Measurements from ENCODE around the gene FN1.

Gene FN1

DNA sequence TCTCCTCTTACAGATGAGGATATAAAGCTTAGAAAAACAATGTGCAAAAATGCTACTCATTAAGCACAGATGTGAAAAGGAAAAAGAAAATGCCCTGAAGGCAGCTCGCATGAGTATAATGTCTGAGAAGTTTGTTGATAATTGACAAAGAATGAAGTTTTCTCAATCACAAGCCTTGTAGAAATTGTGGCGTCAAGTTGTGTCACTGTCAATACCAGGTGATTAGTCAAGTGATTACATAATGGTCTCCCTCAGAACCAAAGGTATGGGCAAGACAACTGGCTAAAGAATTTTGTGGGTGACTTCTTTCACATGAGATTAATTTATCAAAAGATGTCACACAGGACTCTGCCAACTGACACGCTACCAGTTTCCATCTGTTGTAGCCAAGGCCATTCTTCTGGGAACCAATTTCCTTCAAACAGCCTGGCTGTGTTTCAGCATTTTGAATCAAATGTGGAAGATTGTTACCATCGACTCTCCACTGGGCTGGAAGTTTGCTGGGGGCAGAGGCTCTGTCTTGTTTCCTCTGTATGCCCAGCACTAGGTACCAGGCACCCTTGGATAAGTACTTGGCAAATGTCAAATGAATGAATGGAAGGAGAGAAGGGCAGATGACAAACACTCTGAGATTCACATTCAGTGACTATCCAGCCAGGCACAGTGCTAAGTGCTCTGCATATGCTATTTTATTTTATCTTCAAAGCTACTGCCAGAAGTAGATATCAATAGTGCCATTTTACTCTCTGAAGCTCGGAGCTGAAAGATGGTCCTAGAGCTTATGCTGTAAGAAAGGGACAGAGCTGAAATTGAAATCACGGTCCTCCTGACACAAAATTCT is 5.9 kb upstream of the FN1 start:
- DNase-seq, result no peak

DNA sequence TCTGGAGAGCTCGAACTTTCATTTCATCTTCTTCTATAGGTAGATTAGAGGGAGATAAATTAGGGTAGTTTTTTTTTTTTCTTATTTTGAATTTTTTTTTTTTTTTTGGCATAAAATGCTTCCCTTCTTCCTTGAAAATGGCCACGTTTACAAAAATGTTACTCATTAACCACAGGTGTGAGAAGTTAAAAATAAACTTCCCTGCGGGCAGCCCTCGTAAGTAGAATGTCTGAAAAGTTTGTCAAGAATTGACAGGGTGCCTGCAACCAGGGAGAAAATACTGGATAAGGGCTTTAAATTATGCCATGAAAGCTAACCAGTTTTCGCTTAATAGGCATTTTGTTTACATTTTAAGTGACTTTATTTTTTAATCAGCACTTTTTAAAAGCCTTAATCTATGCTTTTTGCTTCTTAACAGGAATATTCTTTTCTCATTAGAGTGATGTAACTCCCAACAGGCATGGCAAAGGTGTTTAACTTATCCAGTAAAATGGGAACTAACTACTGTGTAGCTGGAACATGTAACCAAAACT is 4.2 kb upstream of the FN1 start:
- DNase-seq, result no peak

- DNase-seq, result no peak
Measured at GRCh38 chr2:215439404-215439803, 3.5 kb upstream of the FN1 start.

GRCh38 chr2:215437614-215438013 is 1.7 kb upstream of the FN1 start:
- DNase-seq, result no peak

DNA sequence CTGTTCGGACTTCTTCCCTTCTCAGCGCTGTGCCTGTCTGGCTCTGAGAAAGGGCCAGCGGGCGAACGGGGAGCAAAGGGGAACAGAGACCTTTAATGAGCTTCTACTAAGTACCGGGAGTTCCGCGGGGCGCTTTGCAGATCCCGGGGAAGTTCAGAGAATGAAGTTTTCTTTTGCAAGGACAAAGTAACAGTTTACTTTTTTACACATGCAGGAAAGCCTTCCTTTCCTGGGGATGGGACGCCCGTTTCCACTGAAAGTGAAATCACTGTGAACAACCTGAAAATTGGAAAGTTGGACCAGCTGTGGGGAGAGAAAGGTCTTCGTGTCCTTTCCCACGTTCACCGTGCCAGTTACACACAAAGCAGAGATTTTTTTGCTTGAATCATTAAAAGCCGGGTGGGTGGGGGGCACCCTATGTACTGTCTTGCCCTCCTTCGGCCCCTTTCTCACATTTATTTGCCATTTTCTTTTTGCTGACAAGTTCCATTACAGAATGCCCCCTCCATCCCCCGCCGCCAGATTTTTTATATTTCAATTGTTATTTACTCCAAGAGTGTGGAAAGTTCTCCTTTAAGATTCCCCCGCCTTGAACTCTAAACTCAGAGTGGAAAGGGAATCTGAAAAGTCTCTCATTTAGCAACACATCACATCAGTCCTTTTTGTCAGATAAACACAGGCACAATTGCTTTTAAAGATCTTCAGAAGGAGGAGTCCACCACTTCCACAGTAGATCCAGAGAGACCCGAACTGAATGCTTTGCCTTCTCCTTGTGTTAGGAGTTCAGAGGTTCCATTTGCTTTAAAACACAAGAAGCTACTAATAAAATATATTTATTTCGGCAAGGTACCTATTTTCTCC is 1.1 kb upstream of the FN1 start:
- no peak for DNase-seq

DNA sequence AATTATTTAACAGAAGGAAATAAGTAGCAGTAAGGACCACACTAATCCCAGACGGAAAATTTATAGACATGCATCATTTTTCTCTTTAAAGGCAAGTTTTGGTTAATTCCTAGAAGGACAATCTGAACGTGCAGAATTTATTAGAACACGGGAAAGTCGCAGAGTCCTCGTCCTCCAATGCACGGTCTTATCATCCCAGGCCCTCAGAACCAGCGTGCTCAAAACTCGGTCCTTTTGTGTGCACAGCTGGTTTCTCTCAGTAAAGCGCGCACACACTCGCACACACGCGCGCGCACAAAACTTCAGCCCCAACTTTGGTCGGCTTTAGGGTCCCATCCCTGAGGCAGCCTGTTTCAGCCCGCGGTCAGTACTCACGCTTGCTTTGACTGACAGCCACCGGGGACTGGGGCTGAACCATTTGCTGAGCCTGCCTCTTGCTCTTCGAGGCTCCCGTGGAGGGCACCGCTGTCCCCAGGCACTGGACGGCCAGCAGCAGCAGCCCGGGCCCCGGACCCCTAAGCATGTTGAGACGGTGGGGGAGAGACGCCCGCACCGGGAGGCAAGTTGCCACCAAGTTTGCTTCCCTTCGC is 493 bp downstream of the FN1 start:
- DNase-seq, result no peak

DNA sequence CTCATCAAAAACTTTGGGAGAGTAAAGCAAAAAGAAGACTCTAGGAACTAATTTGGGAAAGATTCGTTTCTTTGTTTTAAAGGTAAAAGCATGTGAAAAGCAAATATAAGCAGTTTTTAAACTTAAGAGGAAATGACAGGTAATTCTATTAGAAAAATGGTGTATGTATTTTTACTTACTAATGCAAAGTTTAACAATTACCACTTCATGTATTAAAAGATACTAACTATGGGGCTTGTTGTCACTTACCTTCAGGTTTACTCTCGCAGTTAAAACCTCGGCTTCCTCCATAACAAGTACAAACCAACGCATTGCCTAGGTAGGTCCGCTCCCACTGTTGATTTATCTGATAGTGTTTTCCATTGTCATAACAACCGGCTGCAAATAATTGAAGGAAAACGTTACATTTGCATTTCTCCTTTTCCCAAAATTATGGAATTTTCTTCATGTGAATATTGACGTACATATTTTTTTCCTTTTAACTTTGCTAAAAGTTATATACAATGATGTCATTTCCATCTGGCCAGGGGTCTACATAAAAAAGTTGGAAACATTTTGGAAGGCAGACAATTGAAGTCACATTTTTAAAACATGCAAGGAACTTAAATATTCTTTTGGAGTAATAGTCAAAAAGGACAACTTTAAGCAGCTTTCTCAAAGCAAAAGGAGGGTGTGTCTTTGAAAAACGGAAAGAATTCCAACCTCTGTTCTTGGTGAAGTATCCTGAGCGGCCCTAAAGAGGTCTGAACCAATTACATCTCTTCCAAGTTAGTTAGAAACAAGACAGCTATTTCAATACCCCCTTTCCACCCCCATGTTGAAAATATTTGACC is 1.2 kb downstream of the FN1 start:
- no peak for DNase-seq

DNA sequence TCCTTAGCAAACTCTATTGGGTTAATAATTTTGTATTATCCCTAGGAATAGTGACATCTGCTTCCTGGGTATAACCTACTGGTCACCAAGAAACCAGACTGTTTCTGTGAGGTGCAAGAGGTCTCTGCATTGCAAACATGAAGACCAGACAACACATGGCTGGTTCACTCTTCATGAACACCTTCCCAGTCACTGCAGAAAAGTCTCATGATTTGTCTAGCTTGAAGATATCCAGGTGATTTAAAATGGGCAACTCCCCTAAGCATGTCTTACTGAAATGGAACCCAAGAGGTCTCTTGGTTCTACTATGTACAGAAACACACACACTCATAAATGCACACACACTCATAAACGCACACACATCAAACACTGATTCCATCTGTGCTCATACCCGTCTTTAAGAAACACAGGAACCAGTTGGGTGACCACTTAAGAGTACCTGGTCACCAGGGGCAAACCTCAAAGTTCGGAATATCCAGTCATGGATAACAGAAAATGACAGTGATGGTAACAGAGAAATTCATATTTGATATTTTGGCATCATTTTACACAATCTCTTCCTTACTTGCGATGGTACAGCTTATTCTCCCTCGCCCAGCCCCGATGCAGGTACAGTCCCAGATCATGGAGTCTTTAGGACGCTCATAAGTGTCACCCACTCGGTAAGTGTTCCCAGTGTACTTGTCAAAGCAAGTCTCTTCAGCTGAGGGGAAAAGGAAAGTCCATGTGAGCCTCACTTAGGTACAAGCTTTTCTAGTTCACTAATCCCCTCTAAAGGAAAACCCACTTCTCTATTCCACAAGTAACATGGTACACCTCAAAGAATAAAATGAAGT is 2.9 kb downstream of the FN1 start:
- no peak for DNase-seq

DNA sequence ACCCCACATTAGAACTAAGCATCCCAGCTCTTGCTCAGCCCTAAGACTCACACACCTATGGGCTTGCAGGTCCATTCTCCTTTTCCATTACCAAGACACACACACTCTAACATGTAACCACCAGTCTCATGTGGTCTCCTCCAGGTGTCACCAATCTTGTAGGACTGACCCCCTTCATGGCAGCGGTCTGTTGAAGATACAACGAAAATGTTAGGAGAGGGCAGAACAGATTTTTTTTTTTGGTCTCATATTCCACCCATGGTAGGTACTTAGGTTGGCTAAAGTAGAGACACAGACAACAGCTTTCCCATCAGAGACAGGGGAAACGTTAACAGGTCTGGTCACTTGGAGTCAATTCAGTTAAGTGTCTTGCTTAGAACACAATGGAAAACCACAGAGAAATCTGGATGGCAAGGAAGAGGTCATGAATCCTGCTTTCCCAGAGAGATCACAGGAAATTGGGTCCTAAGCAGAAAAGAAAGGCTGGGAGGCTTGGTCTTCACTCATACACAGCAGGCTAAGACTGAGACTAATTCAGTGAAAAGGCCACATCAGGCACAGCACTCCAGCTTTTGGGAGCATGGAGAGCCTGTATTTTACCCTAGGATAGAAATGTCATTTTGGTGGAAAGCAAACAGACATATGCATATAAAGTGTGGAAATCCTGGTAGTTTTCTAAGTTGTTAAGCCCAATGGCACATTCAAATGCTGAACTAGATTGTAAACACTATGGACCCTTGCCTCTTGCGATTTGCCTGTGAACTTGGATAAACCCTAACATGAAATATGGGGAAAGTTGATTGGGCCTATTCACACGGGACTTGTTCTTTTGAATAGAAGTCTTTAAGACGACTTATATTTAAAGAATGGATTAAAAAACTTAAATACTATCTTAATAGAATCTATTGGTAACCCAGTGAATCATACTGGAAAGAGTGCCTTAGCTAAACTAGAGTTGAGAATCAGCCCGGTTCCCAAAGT is 3.8 kb downstream of the FN1 start:
- DNase-seq, result no peak

DNA sequence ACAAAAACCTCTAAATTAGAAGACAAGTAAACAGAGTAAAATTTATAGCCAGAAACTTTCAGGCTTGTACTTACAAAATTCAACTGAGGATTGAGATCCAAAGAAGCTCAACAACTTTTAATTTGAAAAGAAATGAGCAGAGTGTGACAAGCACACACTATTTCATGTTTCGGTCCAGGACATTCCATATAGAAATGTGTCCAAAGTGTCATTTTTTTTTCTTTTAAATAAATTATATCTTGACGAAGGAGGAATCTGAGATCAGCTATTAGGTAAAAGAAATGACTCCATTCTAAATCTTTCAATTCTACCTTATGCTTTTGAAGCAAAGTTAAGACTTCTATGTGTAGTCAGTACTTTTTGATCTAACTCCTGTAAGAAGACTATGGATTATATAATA is 4.6 kb downstream of the FN1 start:
- no peak for DNase-seq

DNA sequence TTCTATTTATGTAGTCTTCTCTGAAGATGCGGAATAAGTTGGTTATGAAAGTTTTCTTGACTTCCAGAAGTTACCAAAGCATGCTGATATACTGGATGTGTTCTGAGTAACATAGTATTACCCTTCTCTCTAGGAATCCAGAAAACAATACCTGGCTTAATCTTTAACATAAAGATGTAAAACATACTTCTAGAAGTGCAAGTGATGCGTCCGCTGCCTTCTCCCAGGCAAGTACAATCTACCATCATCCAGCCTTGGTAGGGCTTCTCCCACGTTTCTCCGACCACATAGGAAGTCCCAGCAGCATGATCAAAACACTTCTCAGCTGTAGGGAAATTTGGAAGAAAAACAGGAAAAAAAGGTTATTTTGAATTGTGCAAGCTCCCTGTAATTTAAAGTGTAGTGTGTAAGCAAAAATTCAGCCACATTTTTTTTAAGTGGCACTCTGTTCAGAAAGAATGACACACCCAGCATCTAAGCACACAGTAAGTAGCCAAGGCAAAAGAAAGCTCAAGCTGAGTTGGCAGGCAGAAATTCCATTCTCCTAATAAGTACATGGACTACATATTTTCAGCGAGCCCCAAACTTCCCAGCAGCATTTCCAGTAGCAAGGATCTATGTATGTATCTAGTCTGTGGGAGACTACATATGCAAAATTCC is 5.2 kb downstream of the FN1 start:
- no peak for DNase-seq

DNA sequence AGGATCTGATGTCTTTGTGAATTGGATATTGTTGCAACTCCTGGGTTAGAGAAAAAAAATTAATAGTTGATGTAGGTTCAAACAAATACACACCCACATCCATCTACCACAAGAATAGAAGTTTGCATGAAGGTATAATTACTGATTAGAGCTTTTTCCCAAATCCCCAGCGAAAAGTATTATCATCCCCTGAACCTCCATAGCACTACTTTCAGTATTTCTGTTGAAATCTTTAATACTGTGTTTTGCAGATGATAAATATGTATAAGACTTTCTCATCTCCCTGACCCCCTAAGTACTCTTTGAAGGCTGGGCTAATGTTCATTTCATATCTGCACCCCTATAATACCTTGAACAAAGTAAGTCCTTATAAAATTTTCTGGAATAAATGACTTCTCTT is 6.4 kb downstream of the FN1 start:
- DNase-seq, result no peak

- DNase-seq, result no peak
Measured at GRCh38 chr2:215428060-215428910, 7.6 kb downstream of the FN1 start.

DNA sequence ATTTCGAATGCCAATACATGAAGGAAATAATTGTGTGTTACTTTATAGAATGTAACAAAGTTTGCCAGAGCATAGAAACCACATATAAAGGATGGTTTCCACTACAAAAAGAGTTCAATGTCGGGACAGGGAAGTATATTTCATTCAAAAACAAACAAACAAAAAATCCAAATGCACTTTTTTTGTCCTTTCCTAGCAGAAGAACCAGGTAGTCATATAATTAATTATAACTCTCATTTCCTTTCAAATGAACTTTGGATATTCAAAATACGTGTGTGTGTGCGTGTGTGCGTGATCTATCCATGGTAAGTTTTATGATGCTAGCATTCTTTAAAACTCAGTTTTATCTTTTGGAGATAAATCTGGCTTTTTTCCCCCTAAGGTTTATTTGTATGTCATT is 8.3 kb downstream of the FN1 start:
- no peak for DNase-seq

GRCh38 chr2:215425021-215425782 is 10.7 kb downstream of the FN1 start:
- no peak for DNase-seq

- no peak for DNase-seq
Measured at GRCh38 chr2:215423928-215424540, 11.8 kb downstream of the FN1 start.

GRCh38 chr2:215423234-215423633 is 12.6 kb downstream of the FN1 start:
- DNase-seq, result no peak

- DNase-seq, result no peak
Measured at GRCh38 chr2:215422676-215423075, 13.2 kb downstream of the FN1 start.

All from activated CD4-positive, CD25-positive, alpha-beta regulatory T cell (primary cell).